Esophagus muscularis mucosa (tissue), 4 donors: ENCODE data around the gene ZNF10. TPM values are rescaled to one million over a fixed set of nuclear protein-coding genes. Genes with fewer than 3 reads are reported as not detected.

ENCODE experiments used
- DNase-seq: peaks from one replicate; pipeline ENCODE4 v3.0.0-alpha.2; 2017; ENCODE audit errors: extremely low spot score
- H3K27ac ChIP-seq, 4 donors: fragments of 200-600 bp; sonication (generic); replicated peaks in 1 of 4; 1 replicate in 3 of 4; 2 replicates in 1 of 4; pipeline ENCODE4 v1.5.1; 2016 to 2019; ENCODE audit warnings: mild to moderate bottlenecking in 1 of 4
- H3K27me3 ChIP-seq, 4 donors: fragments of 200-600 bp; sonication (generic); one replicate each; pipeline versions ENCODE4 v1.5.1 to v1.6.0; 2016 to 2019
- H3K36me3 ChIP-seq, 4 donors: fragments of 200-600 bp; sonication (generic); one replicate each; pipeline ENCODE4 v1.5.1; 2016 to 2019
- H3K4me1 ChIP-seq, 4 donors: fragments of 200-600 bp; sonication (generic); one replicate each; pipeline ENCODE4 v1.5.1; 2016 to 2019
- H3K4me3 ChIP-seq, 4 donors: fragments of 200-600 bp; sonication (generic); 1 replicate in 2 of 4; 2 replicates in 2 of 4; pipeline ENCODE4 v1.5.1; 2016 to 2019; ENCODE audit warnings: mild to moderate bottlenecking in 4 of 4, moderate library complexity in 1 of 4
- H3K9me3 ChIP-seq, 4 donors: fragments of 200-600 bp; sonication (generic); 1 replicate in 3 of 4; 2 replicates in 1 of 4; pipeline ENCODE4 v1.5.1; 2016 to 2019
- EP300 ChIP-seq: sonication (generic); formaldehyde crosslinking; IDR thresholded peaks from one replicate; pipeline ENCODE4 v1.6.1; 2017; ENCODE audit warnings: antibody characterized with exemption
- POLR2A ChIP-seq: fragments of 450-650 bp; IDR thresholded peaks from one replicate; pipeline ENCODE4 v1.6.1; 2017; ENCODE audit warnings: antibody characterized with exemption, moderate library complexity, mild to moderate bottlenecking, low read depth
- POLR2AphosphoS5 ChIP-seq, 2 donors: sonication (generic); formaldehyde crosslinking; IDR thresholded peaks; one replicate each; pipeline ENCODE4 v1.6.1; 2017; ENCODE audit warnings: antibody characterized with exemption in 2 of 2
- WGBS: methylation state at CpG from one replicate; pipeline ENCODE4 v1.1.5; 2018; 5-methylcytosine and 5-hydroxymethylcytosine counted together
- intact Hi-C: fragments of 100-400 bp; cut with DNase I; formaldehyde crosslinking; loops from one replicate; pipeline ENCODE4 v1.15.1; 2023
- total RNA-seq, 4 donors: library from RNA; depleted of rRNA; stranded (reverse); fragments of >200 nt; gene quantifications; one replicate each; pipeline versions ENCODE4 v1.1.0 to v1.2.1, GENCODE V29; 2016
- TF ChIP-seq, protein P1 (sequence below), 3 experiments: fragments of 200-600 bp in 2 of 3; fragments of 450-650 bp in 1 of 3; sonication (generic) in 2 of 3; IDR thresholded peaks; one replicate each; pipeline ENCODE4 v1.5.1; 2017 to 2019; ENCODE audit warnings: antibody characterized with exemption in 3 of 3, mild to moderate bottlenecking in 2 of 3, moderate library complexity in 1 of 3

ZNF10 gene
- 10 to 100 TPM in 2 of 4 donors, 1 to 10 TPM in 2; 3.4 to 15.4 (median 9.7) TPM for total RNA-seq

DNA sequence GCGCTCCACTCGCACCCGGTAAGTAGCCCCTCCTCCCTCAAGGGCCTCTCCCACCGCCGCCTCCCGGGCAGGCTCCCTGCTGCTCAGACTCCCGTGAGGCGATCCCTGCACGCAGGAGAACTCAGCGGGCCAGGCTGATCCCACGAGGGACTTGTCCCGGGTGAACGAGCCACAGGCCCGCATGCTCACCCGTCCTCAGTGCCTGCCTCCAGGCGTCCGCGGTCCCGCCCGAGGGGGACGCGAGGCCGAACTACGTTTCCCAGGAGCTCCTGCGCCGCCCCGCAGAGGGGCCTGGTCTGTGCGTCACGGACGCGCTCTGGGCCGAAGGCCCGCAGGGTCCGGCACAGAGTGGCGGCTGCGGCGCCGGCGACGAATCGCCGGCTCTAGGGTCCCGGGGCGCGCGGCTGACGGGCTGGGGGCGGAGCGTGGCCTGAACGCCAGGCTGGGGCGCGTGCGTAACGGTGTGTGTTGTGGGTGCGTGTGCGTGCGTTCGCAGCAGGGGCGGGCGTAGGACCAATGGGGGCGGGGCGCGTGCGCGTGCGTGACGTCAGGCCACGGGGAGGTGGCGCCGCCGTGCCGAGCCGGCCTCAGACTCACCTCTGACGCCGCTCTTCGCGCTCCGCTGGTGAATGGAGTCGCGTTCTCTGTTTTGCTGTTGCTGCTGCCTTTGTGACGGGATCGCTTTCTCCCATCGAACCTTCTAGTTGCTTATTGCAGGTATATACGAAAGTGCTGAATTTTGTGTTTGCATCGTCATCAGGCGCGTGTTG lies at the start of gene ZNF10, which contains the start of gene ZNF891:
Gene ZNF10, plus strand, starts transcription at position 590 of the 770 bp plus-strand sequence. CDS start 13,866 bp downstream, outside the sequence.
Gene ZNF891, minus strand, starts transcription at position 237 of the 770 bp plus-strand sequence. CDS start 8,356 bp downstream, outside the sequence.
- TF ChIP-seq POLR2AphosphoS5 (IDR thresholded peaks at IDR 0.05), result peak; percentile 94 to 98
- TF ChIP-seq POLR2A, result peak; percentile 16
- peak; percentile 94 for TF ChIP-seq EP300
- TF ChIP-seq, protein P1, sequence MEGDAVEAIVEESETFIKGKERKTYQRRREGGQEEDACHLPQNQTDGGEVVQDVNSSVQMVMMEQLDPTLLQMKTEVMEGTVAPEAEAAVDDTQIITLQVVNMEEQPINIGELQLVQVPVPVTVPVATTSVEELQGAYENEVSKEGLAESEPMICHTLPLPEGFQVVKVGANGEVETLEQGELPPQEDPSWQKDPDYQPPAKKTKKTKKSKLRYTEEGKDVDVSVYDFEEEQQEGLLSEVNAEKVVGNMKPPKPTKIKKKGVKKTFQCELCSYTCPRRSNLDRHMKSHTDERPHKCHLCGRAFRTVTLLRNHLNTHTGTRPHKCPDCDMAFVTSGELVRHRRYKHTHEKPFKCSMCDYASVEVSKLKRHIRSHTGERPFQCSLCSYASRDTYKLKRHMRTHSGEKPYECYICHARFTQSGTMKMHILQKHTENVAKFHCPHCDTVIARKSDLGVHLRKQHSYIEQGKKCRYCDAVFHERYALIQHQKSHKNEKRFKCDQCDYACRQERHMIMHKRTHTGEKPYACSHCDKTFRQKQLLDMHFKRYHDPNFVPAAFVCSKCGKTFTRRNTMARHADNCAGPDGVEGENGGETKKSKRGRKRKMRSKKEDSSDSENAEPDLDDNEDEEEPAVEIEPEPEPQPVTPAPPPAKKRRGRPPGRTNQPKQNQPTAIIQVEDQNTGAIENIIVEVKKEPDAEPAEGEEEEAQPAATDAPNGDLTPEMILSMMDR (IDR thresholded peaks at IDR 0.05), result no peak
- Histone ChIP-seq H3K27me3 (no peaks in the 10 kb centered on the region), H3K36me3 (peaks cover 33 to 55% (median 39%) of the 10 kb centered on the region in 4 donors), H3K4me1 (peaks cover 7 to 14% (median 10%) of the 10 kb centered on the region in 4 donors), H3K9me3 (peaks cover 3 to 74% (median 56%) of the 10 kb centered on the region in 4 donors), H3K27ac (peak within 1 kb of the TSS; percentile 94 to 99 (median 96)), H3K4me3 (peak within 1 kb of the TSS; percentile 78 to 92 (median 80))
- DNase-seq, result peak; percentile 99
- under 1% methylated on average over 43 of the region's 87 CpGs for WGBS
- intact Hi-C loops, result loop anchor here (1.0 kb wide), 1 partner anchor 50 kb away; the partner anchor contains the start of gene ZNF140

DNA sequence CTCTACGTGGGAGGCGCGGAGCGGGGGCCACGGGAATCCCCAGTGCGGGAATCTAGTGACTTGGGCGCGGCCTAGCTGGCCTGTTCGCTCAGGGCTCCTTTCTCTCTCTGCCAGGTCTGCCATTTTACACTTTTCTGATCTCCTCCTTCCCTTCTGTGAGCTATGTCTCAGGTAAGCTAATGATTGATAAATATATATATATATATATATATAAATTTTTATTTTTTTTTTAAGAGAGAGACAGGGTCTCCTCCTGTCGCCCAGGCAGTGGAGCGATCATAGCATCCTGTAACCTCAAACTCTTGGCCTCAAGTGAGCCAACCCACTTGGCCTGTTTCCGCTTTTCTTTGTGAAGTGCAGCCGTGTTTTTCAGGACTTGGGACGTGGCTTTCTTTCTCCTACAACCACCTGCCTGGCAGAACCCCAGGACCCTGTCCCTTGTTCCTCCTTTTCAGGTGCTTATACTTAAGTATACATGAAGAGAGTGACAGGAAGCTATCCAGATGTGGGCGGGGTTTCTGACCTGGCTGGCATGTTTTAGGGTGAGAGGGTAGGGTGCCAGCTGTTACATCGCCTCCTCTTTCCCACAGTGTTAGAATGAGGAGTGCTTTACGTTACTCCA lies 49.2 kb upstream of the ZNF10 start:
- Histone ChIP-seq H3K36me3 (peaks cover 35 to 47% (median 42%) of the 10 kb centered on the region in 4 donors), H3K4me3 (peak overlapping the region; percentile 75 to 89 (median 82)), H3K27ac (peak overlapping the region; percentile 96 to 99 (median 97)), H3K27me3 (no peaks in the 10 kb centered on the region), H3K4me1 (peaks cover 11 to 19% (median 15%) of the 10 kb centered on the region in 4 donors), H3K9me3 (peaks cover 11 to 83% (median 79%) of the 10 kb centered on the region in 4 donors)
- no peak for TF ChIP-seq EP300
- TF ChIP-seq POLR2A, result no peak
- 38% methylated on average over 10 of the region's 17 CpGs for WGBS
- DNase-seq, result no peak
- intact Hi-C loops, result loop anchor here (5.0 kb wide), 1 partner anchor 44 kb away; the partner anchor contains the start of gene ZNF84

DNA sequence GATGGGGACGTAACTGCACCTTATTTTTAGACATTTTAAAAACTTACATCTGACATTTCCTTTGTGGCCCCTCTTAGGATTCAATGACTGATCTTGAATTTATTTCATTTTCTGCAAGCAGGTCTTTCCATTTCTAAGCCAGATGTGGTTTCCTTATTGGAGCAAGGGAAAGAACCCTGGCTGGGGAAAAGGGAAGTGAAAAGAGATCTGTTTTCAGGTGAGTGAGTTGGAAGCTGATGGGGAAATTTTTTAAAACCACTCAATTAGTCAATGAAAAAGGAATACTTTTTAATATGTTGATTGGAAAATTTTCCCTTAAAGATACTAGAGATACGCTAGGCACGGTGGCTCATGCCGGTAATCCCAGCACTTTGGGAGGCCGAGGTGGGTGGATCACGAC lies 47.1 kb upstream of the ZNF10 start:
- 98% methylated on average over 6 of the region's 6 CpGs for whole genome bisulfite sequencing
- H3K36me3 ChIP-seq, result peaks cover 54 to 67% (median 63%) of the 10 kb centered on the region in 4 donors
- no peak overlapping the region for H3K27ac ChIP-seq
- H3K4me3 ChIP-seq, result no peak overlapping the region
- no peaks in the 10 kb centered on the region for H3K27me3 ChIP-seq
- no peak for TF ChIP-seq POLR2A
- no peak for TF ChIP-seq EP300
- TF ChIP-seq, protein P1 (IDR thresholded peaks at IDR 0.05), result no peak
- TF ChIP-seq POLR2AphosphoS5 (IDR thresholded peaks at IDR 0.05), result no peak
- peaks cover 22 to 83% (median 80%) of the 10 kb centered on the region in 4 donors for H3K9me3 ChIP-seq
- intact Hi-C loops, result loop anchor here (5.0 kb wide), 1 partner anchor 46 kb away; the partner anchor contains the start of gene ZNF84
- peaks cover 11 to 19% (median 15%) of the 10 kb centered on the region in 4 donors for H3K4me1 ChIP-seq
- DNase-seq, result no peak

DNA sequence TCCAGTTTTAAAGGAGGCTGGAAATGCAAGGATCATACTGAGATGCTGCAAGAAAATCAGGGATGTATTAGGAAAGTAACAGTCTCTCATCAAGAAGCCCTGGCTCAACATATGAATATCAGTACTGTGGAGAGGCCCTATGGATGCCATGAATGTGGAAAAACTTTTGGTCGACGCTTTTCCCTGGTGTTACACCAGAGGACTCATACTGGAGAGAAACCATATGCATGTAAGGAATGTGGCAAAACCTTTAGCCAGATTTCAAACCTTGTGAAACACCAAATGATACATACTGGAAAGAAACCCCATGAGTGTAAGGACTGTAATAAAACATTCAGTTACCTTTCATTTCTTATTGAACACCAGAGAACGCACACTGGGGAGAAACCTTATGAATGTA lies 24.8 kb upstream of the ZNF10 start:
- intact Hi-C loops, result no loop called here
- H3K9me3 ChIP-seq, result peaks cover 56 to 100% (median 100%) of the 10 kb centered on the region in 4 donors
- WGBS, result 96% methylated on average over 3 of the region's 3 CpGs
- no peaks in the 10 kb centered on the region for H3K4me1 ChIP-seq
- H3K4me3 ChIP-seq, result peak overlapping the region in 1 of 4 donors; percentile 4
- no peak for DNase-seq
- peaks cover 56 to 100% (median 77%) of the 10 kb centered on the region in 4 donors for H3K36me3 ChIP-seq
- H3K27ac ChIP-seq, result no peak overlapping the region
- TF ChIP-seq POLR2AphosphoS5 (IDR thresholded peaks at IDR 0.05) (no peak), POLR2A (no peak), EP300 (no peak)
- TF ChIP-seq, protein P1 (IDR thresholded peaks at IDR 0.05), result no peak
- no peaks in the 10 kb centered on the region for H3K27me3 ChIP-seq
